Stimulated activated CD4-positive, alpha-beta T cell treated with anti-CD3 and anti-CD28 coated beads, Interleukin-4, amount 100 ng/mL, for 4 hours (primary cell): ENCODE results near the gene KIF5C.

Source experiments
- DNase-seq, 2 experiments: peaks; one replicate each; pipeline ENCODE4 v3.0.0-alpha.2; 2020

Gene KIF5C

DNA sequence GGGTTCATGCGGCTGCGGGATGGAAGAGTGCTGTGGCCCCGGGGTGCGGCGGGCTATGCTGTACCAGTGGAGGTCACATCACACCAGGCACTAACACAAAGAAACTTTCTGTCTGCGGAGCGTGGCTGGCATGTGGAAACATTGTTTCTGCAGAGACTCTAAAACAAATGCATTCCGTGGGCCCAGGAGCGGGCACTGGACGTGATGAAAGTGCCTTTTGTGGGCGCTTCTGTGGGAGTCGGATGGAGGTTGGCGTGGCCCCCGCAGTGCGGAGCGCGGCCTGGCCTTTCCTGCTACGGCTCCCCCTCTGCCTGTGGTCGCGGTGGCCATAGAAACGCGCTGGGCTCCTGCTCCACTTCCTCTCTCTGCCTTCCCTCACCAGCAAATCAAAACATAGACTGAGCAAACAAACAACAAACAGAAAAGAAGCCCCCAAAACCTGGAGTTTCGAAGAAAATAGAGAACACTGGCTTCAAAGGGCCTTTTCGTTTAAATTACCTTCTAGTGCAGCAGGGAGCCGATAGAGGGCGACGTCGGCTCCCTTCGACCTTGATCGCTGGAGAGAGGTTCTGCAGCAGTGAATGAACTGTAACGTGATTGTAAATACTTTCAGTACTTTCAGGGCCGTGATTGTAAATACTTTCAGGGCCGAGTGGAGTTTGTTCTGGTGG lies 51.4 kb downstream of the KIF5C start:
- peak; percentile 33 to 40 for DNase-seq

DNA sequence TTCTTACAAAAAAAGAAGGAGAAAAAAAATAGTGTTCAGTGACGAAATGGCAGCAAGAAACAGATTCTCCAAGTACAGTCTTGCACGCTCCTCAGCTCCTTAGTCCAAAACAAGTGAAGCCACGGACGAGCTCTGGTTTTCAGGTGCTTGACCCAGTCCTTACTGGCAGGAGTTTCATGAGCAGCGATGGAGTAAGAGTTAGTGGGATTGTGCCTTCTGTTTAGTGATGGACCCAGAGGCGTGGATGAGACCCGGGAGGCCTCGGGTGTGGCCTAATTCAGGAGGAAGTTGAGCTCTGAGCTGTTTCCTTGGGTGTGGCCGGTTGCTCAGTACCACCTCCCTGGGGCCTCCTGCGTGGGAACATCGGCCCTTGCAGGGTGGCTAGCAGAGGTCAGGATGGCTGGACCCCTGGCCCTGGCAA lies 52.0 kb downstream of the KIF5C start:
- DNase-seq: no peak

DNA sequence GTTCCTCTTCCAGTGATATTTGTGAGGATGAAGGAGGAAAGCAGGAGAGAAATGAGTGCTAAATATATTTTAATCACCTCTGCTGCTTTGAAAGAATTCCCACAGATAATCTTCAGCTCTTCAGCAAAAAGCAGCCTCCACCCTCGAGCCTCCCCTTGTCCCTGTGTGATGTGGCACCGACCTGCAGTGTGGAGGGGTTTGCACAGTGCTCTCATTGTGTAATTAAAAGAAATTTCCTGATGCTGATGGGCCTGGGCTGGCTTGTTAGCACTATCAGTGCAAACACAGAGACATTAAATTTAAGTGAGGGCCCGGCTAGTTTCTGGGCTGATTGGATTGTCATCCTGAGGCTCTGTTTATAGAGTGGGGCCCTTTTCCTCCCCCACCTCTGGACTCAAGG lies 53.4 kb downstream of the KIF5C start:
- DNase-seq: no peak

DNA sequence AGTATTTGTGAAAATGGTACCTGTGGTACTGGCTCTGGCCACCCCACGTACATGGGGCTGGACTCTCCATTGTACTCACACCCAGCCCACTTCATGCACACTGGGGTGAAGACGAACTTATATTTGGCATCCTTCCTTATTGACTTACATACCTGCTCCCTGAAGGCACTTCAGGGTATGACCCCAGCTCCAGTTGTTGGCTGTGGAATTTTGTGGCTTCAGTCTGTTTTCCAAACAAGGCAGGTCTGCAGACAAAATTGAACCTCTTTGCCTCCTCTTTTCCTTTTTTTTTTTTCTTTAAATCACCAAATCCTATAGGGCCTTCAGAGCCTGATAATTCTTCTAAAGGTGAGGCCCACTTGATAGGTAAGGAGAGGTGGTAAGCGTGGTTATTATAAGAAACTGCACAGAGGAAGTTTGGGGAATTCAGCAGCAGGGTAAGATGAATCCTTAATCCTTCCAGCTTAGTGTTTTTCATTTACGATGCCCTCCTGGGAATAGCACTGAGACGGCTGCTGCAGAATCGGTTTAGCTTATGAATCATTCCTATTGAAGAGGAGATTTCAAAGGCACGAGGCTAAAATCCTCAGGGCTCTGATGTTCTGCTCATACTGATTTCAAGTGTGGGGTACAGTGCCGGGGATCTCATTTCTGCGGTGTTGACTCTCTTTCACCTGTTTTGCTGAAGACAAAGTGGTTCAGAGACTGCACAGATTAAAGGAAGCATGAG lies 55.2 kb downstream of the KIF5C start:
- no peak for DNase-seq

DNA sequence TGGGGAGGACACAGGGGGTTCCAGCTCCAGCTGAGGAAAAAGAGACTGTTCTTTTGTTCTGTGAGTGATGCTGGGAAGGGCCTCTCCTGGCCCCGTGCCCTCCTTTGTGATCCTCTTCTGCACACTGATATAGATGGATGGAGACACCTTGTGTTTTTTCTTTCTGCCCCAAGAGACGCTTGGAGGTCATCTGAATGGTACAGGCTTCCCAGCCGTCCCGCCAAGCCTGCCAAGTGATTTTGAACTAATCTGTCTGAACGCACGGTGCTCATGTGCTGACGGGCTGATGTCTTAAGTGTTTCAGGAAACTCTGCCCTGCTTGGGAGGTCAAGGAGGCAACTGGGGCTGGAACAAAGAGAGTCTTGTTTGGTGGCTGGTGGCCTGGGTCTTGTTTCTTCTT lies 57.5 kb downstream of the KIF5C start:
- no peak for DNase-seq

DNA sequence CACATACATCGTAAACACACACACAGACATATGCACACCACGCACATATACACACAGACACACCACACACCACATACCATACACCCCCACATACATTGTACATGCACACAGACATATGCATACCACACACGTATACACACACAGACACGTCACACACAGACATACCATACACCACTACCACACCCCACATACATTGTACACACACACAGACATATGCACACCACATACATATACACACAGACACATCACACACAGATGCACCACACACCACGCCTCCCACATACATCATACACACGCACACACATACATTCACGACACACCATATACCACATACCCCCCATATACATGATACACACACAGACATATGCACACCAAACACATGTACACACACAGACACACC lies 58.4 kb downstream of the KIF5C start:
- no peak for DNase-seq

DNA sequence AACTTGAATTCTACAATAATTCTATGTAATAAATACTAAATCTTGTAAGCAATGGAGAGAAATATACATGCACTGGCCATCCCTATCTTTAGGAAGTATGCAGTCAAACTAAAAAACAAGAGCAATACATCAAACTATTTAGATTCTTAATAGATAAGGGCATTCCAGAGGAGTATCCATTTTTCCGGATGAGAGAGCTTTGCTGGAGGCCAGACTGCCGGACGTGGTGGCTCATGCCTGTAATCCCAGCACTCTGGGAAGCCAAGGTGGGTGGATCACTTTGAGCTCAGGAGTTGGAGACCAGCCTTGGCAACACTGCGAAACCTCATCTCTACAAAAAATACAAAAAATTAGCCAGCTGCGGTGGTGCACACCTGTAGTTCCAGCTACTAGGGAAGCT lies 60.8 kb downstream of the KIF5C start:
- no peak for DNase-seq

DNA sequence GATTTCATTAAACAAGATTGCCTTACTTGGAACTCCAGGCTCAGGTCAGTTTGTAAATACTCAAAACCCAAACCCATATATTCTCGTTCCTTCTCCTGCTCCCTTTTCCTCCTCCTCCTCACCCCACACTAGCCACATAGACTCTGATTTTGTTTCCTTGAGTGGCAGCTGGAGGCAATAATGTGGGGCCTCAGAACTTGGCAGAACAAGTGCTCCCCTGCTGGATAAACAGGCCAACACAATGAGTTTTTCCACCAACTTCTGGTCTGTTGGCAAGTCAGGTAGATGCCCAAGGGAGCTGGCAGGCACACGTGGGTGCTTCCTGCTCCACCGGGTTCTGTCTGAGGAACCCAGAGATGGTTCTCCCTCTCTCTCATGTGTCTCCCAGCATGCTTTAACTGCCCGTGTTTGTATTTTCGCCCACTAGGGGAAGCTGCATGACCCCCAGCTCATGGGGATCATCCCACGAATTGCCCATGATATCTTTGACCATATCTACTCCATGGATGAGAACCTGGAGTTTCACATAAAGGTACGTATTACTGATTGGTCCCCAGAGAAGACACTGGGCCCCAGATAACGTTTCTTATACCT lies 61.9 kb downstream of the KIF5C start:
- no peak for DNase-seq

DNA sequence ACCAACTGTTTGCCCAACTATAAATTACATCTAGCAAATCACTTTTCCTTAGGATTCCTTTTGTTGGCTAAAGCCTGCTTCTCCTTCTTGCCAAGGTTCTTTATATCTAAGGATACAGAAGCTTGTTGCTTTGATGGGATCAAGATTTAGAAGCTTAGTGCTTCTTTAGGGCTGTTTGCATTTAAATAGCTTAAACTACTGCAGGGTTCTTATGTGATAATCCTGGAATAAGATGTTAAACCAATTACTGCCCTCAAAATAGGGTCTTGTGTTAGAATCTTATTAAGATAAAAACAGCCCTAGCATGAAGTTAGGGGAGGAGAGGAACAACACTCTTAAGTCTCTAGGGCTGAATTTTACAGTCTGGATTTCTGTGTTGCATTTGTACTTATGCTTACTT lies 64.2 kb downstream of the KIF5C start:
- no peak for DNase-seq

DNA sequence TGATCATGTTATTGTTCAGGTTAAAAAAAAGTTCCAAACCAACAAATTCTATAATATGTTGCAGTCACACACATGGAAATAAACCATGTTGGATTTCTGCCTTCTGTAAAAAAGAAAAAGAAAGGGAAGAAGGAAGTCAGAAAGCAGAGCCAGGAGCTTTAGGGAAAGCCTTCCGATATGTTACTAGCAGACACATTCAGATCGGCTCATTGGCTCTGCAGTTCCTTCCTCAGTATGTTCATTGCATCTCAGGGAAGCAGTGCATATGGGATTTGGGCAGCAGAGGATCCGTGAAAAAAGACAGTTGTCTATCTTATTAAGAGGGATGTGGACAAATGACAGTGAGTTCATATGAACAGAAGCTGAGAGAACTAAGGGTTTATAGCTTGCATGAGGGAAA lies 68.1 kb downstream of the KIF5C start:
- DNase-seq: no peak

DNA sequence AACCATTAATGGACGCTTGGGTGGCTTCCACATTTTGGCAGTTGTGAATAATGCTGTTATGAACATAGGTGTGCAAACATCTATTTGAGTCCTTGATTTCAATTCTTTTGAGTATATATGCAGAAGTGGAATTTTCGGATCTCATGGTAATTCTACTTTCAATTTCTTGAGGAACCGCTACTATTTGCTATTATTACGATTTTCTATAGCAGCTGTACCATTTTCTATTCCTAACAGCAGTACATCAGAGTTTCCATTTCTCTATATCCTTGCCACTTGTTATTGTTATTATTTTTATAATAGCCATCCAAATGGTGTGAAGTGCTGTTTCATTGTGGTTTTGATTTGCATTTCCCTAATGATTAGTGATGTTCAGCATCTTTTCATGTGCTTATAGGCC lies 69.5 kb downstream of the KIF5C start:
- no peak for DNase-seq

DNA sequence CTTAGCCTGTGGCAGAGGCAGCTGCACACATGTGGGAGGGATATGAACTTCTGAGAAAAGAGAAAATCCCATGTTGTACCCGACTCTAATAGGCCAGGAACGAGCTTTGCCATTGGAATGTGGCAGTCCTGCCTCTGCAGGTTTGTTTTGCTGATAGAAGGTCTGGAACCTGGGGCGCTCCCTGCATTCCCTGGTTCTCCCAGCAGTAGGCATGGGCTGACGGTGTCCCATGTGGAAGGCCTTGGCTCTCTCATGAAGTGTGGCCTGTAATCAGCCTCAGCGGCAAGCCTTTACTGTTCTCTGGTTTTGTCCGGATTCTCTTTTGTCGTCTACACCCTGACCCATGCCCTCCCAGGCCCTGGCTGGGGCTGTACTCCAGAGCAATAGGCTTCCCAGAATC lies 72.3 kb downstream of the KIF5C start:
- DNase-seq: no peak

DNA sequence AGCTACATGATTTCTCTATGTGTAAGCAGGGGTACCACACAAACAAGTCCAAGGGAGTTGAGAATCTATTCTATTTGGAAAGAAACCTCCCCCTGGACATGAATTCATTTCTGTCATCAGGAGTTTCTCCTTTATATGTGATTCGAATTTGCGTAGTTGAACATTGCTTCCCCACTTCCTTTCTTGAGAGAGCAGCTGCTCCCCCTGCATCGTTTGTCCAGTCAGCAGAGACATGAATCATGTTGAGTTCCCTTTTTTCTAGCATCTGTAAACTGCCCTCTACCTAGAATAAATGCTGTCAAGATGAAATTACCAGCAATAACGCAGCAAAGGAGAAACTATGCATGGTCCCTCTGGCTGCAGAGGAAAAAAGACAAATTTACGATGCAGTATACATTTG lies 73.8 kb downstream of the KIF5C start:
- DNase-seq: no peak

DNA sequence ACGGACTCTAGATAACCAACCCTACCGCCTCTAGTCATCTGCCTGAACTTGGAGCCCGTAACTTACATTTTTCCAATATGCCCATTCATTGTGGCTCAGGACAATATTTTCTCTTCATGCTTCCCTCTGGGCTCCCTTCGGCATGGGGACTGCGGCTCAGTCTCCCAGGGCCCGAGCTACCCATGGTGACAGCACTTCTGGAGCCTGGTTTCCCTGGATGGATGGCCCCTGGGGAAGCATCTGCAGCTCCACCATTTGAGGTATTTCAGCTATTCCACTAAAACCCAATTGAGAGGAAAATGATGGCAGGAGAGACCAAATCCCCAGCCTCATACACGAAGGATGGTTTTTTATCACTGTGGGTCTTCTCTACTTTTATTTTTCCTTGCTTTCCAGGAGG lies 74.3 kb downstream of the KIF5C start:
- DNase-seq: no peak

DNA sequence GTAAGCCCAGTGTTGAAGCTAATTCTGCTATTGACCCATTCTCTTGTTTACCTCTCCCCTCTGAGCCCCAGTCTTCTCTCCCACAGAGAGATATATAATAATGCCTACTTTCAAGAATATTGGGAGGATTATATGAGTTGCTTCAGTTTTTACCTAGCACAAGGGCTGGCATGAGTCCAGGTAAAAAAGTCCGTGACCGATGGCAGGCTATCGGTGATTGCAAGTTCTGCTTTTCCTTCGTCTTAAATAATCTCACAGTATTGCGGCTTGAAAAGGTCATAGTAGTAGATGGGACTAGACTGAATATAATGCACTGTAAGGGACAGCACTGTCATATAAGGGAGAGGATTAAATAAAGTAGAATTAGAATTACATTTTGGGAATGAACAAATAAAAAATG lies 77.6 kb downstream of the KIF5C start:
- DNase-seq: no peak

DNA sequence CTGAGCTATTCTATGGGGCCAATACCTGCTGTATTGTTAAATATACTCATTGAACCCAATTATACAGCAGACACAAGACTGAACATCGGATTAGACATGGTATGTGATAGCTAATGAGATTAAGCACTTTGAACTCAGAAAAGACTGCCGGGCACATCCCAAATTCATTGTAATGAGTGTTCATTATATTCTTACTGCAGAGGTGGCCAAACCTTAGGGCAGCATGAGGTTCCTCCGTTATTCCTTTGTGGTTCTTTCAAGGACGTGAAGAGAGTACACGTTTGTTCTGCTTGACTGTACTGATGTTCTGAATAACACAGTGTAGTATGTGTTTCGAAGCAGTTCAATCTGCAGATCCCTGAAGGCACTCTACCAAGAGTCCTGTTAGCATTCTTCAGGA lies 78.4 kb downstream of the KIF5C start:
- no peak for DNase-seq

DNA sequence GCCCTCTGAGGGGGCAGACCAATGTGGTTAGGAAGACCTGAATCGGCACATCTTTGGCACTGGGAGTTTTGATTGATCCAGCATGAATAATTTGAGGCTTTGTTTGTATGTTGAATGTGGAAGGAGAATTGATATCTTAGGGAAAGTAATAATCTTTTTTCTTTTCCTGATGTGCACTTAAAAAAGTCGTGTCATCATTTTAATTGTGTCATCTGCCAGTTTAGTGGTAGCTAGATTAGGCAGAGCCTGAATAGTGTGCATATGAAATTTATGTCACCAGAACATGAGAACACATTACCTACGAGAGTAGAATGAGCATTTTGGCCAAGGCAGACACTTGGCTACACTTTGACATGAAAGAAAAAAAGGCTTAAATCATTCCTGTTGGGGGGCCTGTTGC lies 79.5 kb downstream of the KIF5C start:
- DNase-seq: no peak

DNA sequence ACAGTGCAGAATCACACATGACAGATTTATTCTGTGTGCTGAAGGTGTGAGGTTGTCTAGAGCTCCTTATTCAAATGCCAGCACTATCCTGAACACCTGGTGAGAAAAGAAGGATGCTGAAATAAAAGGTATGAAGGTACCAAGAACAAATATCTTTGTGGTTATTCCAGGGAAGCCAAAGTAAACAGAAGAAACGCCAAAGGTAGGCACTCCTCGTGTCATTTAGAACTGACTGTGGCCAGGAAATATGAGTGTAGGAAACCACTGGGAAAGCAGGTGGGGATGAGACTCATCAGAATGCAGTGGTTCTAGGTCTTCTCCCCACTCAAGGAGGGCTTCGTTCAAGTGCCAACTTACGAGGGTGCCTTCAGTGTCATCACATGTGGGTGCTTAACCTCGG lies 80.8 kb downstream of the KIF5C start:
- no peak for DNase-seq

DNA sequence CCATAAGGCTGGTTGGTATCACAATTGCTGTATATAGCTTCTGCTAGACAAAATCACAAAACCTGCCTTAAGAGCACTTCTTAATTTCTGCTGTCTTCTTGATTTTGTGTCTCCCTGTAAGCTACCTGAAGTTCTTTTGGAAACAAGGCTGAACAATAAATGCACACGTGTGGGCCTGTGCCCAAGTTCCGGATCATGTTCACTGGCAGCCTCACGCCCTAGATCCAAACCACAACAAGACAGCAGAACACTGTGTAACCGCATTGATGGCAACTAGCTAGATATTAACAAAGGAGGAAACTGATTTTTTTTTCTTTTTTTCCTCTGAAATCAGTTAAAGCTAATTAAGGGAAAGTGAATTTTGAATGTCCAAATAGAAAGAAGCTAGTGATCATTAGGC lies 82.0 kb downstream of the KIF5C start:
- no peak for DNase-seq

DNA sequence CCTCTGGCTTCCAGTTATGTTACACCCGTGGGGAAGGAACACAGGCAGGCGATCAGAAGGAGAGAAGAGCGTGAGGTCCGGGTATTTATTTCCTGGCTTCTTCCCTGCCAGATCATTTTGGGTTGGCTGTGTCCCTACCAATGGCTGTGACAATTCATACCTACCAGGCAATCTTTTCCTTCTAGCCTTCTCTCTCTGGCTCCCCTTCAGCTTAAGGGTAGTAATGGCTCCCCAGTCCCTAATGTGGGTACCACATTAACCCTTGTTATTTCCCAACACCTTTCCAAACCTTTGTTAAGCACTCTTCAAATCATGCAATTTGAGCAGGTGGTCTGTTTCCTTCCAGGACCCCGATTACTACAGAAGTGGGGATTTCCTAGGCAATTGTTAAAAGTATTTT lies 84.7 kb downstream of the KIF5C start:
- DNase-seq: no peak

DNA sequence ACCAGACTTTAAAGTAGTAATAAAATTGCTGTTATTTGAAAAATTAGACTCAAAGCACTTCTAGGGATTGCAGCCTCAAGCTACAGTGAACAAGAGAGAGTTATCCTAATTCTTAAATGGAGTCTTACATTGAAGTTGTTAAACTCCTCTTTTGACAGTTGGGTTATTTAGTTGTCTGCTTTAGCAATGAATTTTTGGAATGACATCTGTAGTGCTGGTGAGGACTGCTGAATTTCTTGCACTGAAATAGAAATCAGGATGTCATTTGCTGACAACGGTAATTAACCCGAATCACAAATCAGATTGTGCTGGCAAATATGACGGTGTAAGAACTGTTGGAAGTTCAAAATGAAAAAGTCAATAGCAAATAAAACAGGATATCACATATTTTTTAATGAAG lies 85.5 kb downstream of the KIF5C start:
- no peak for DNase-seq

DNA sequence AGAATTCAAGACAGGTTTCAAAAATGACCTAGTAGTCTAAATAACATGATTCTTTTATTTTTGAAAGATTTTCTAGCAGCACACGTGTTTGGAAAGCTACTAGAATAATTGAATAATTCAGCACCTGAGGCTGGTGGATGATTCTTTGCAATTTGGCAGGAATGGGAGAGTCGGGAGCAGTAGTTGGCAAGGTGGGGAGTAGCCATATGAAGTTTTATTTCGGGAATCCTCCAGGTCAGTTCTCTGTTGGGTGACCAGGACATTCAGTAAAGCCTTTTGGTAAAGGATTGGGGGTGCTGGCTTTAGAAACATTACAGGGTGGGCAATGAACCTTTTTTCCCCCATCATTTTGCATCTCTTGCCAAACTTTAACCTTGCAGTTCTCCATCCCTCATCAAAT lies 88.4 kb downstream of the KIF5C start:
- no peak for DNase-seq

DNA sequence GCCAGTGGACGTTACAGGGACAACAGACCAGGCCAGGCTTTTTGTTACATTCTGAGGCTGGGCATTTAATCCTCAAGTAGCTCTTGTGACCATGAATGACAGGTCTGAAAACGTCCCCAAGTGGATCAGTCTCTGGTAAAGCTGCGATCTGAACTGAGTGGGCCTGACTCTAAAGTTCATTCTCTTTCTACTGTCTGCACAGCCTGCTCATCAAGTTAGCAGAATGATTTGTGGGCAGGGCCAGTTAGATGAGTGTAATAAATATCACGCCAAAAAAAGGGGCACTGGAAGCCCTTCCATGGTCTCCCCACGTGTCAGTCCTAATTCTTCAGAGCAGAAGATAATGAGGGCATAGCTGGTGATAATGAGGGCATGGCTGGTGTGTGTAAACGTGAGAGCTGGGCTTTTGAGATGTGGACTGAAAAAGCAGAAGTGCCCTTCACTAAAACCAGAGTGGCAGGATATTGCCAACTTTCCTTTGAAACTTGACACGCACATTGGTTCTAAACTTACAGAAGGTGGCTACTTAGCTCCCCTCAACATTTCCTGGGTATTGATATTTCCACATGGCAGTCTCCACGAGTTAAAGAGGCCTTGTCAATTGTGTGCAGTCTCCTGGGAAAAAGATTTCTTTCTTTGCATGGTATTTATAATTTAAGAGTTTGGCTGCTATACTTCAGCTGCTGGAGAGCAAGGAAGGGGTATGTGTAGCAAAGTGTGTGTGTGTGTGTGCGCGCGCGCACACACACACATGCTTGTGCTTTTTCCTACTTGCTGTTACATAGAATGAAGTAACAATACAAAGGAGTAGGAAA lies 90.8 kb downstream of the KIF5C start:
- DNase-seq: no peak

DNA sequence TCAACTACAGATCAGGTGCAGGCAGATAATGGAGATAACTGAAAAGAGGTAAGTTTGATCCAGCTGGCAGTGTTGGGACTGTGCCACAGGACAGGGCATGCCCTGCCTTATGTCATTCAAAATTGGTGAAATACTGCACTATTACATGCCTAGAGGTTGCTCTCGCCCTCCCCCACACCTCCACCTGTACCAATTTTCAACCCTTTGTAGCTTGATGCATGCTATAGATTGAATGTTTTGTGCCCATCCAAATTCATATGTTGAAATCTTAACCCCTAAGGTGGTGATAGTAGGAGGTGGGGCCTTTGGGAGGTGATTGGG lies 91.4 kb downstream of the KIF5C start:
- no peak for DNase-seq
